Mucosa of stomach (tissue), 1 donor: ENCODE results near the gene ZP3.
"Not testable (repeated sequence)": the region's sequence is repeated elsewhere in the genome, so short reads cannot be mapped to it uniquely, and the experiment has no call there.

ENCODE experiments used
- H3K27me3 ChIP-seq: one replicate; pipeline ENCODE4 v1.7.0; 2013; ENCODE audit warnings: mild to moderate bottlenecking, low read length; ENCODE audit not compliant: control insufficient read depth, insufficient read depth
- H3K36me3 ChIP-seq: one replicate; pipeline ENCODE4 v1.7.0; 2013; ENCODE audit warnings: low read length; ENCODE audit not compliant: control insufficient read depth, insufficient read depth
- H3K4me1 ChIP-seq: one replicate; pipeline ENCODE4 v1.7.0; 2013; ENCODE audit warnings: mild to moderate bottlenecking, low read length; ENCODE audit not compliant: control insufficient read depth, insufficient read depth
- H3K4me3 ChIP-seq: one replicate; pipeline ENCODE4 v1.7.0; 2013; ENCODE audit warnings: low read length
- H3K9ac ChIP-seq: one replicate; pipeline ENCODE4 v1.7.0; 2013; ENCODE audit warnings: mild to moderate bottlenecking, low read length, moderate library complexity
- H3K9me3 ChIP-seq: one replicate; pipeline ENCODE4 v1.7.0; 2013; ENCODE audit warnings: mild to moderate bottlenecking, low read length, moderate library complexity; ENCODE audit not compliant: control insufficient read depth
- donor health status: Pancreatic carcinoma.

The ZP3 gene

GRCh38 chr7:76411626-76412025 is 13.1 kb upstream of the ZP3 start:
- Histone ChIP-seq H3K4me3 (no peak overlapping the region), H3K27me3 (no peaks in the 10 kb centered on the region), H3K4me1 (no peaks in the 10 kb centered on the region), H3K36me3 (no peaks in the 10 kb centered on the region), H3K9ac (no peak overlapping the region), H3K9me3 (no peaks in the 10 kb centered on the region)

- H3K27me3 ChIP-seq = no peaks in the 10 kb centered on the region
- no peaks in the 10 kb centered on the region for H3K36me3 ChIP-seq
- H3K4me3 ChIP-seq = no peak overlapping the region
Observed at GRCh38 chr7:76412249-76412648, 12.5 kb upstream of the ZP3 start.

GRCh38 chr7:76417654-76418310 is 7.0 kb upstream of the ZP3 start:
- not testable (repeated sequence) for H3K27me3 ChIP-seq, H3K9me3 ChIP-seq, H3K4me3 ChIP-seq, H3K4me1 ChIP-seq, H3K9ac ChIP-seq, H3K36me3 ChIP-seq

More at GRCh38 chr7:76412249-76412648, 12.5 kb upstream of the ZP3 start:
- Histone ChIP-seq H3K9me3 (no peaks in the 10 kb centered on the region), H3K9ac (no peak overlapping the region), H3K4me1 (no peaks in the 10 kb centered on the region)

GRCh38 chr7:76421097-76421496 is 3.7 kb upstream of the ZP3 start:
- not testable (repeated sequence) for H3K36me3 ChIP-seq, H3K9ac ChIP-seq, H3K9me3 ChIP-seq, H3K4me1 ChIP-seq, H3K27me3 ChIP-seq, H3K4me3 ChIP-seq

- no peaks in the 10 kb centered on the region for H3K36me3 ChIP-seq
- no peak overlapping the region for H3K9ac ChIP-seq
- H3K9me3 ChIP-seq = no peaks in the 10 kb centered on the region
- no peaks in the 10 kb centered on the region for H3K4me1 ChIP-seq
- no peak overlapping the region for H3K4me3 ChIP-seq
- H3K27me3 ChIP-seq = no peaks in the 10 kb centered on the region
Observed at GRCh38 chr7:76423666-76424412, 911 bp upstream of the ZP3 start.

- H3K4me3 ChIP-seq = no peak overlapping the region
- no peak overlapping the region for H3K9ac ChIP-seq
- H3K36me3 ChIP-seq = no peaks in the 10 kb centered on the region
- H3K27me3 ChIP-seq = no peaks in the 10 kb centered on the region
- no peaks in the 10 kb centered on the region for H3K9me3 ChIP-seq
- H3K4me1 ChIP-seq = no peaks in the 10 kb centered on the region
Observed at GRCh38 chr7:76425156-76425555, 406 bp downstream of the ZP3 start.

GRCh38 chr7:76425558-76425957 is 808 bp downstream of the ZP3 start:
- not testable (repeated sequence) for H3K9me3 ChIP-seq, H3K4me3 ChIP-seq, H3K36me3 ChIP-seq, H3K4me1 ChIP-seq, H3K9ac ChIP-seq, H3K27me3 ChIP-seq

GRCh38 chr7:76426246-76426645 is 1.5 kb downstream of the ZP3 start:
- Histone ChIP-seq H3K9me3 (no peaks in the 10 kb centered on the region), H3K27me3 (no peaks in the 10 kb centered on the region), H3K36me3 (no peaks in the 10 kb centered on the region), H3K9ac (no peak overlapping the region), H3K4me3 (no peak overlapping the region), H3K4me1 (no peaks in the 10 kb centered on the region)

- H3K36me3 ChIP-seq = no peaks in the 10 kb centered on the region
- H3K9ac ChIP-seq = no peak overlapping the region
- no peaks in the 10 kb centered on the region for H3K9me3 ChIP-seq
- no peak overlapping the region for H3K4me3 ChIP-seq
- H3K4me1 ChIP-seq = no peaks in the 10 kb centered on the region
- no peaks in the 10 kb centered on the region for H3K27me3 ChIP-seq
Observed at GRCh38 chr7:76427635-76428034, 2.9 kb downstream of the ZP3 start.

GRCh38 chr7:76428149-76428823 is 3.5 kb downstream of the ZP3 start:
- no peaks in the 10 kb centered on the region for H3K4me1 ChIP-seq
- no peaks in the 10 kb centered on the region for H3K9me3 ChIP-seq
- no peak overlapping the region for H3K4me3 ChIP-seq
- no peaks in the 10 kb centered on the region for H3K36me3 ChIP-seq
- H3K27me3 ChIP-seq = no peaks in the 10 kb centered on the region
- H3K9ac ChIP-seq = no peak overlapping the region

- H3K9me3 ChIP-seq = no peaks in the 10 kb centered on the region
- H3K4me3 ChIP-seq = no peak overlapping the region
- H3K27me3 ChIP-seq = no peaks in the 10 kb centered on the region
- H3K9ac ChIP-seq = no peak overlapping the region
- no peaks in the 10 kb centered on the region for H3K4me1 ChIP-seq
- H3K36me3 ChIP-seq = no peaks in the 10 kb centered on the region
Observed at GRCh38 chr7:76428868-76429805, 4.4 kb downstream of the ZP3 start.
